Hepatocyte (in vitro differentiated cells): ENCODE measurements around the gene SEC23IP.

Experiments used
- EZH2 ChIP-seq: fragments of 200-600 bp; sonication (generic); IDR thresholded peaks from 2 replicates; pipeline ENCODE4 v1.6.1; 2016; ENCODE audit warnings: antibody characterized with exemption, mild to moderate bottlenecking, borderline replicate concordance
- EZH2phosphoT487 ChIP-seq: fragments of 200-600 bp; sonication (generic); IDR thresholded peaks from one replicate; pipeline ENCODE4 v1.6.1; 2018; ENCODE audit warnings: antibody characterized with exemption, mild to moderate bottlenecking, low read depth, moderate library complexity; ENCODE audit not compliant: unreplicated experiment, severe bottlenecking
- TF ChIP-seq, protein P1 (sequence below): fragments of 200-600 bp; sonication (generic); IDR thresholded peaks from 2 replicates; pipeline ENCODE4 v1.5.1; 2016; ENCODE audit warnings: antibody characterized with exemption, mild to moderate bottlenecking; ENCODE audit not compliant: poor library complexity

DNA sequence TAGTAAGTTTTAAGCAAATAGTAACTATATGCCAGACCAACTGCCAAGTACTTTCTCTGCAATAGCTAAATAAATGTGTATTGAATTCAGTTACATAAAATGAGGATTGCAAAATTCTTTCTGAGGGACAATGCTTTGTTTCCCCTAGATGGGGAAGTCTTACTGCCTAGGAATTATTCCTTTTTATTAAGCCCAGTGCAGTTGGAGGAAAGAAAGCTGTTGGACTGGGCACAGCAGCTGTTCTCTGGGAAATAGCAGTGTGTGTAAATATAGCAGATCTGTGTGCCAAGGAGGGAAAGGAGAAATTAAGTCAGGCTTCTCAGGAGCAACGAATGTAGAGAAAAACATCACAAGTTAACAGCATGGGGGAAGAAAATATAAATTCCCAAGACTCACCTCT is 77.1 kb downstream of the SEC23IP start:
- TF ChIP-seq, protein P1, sequence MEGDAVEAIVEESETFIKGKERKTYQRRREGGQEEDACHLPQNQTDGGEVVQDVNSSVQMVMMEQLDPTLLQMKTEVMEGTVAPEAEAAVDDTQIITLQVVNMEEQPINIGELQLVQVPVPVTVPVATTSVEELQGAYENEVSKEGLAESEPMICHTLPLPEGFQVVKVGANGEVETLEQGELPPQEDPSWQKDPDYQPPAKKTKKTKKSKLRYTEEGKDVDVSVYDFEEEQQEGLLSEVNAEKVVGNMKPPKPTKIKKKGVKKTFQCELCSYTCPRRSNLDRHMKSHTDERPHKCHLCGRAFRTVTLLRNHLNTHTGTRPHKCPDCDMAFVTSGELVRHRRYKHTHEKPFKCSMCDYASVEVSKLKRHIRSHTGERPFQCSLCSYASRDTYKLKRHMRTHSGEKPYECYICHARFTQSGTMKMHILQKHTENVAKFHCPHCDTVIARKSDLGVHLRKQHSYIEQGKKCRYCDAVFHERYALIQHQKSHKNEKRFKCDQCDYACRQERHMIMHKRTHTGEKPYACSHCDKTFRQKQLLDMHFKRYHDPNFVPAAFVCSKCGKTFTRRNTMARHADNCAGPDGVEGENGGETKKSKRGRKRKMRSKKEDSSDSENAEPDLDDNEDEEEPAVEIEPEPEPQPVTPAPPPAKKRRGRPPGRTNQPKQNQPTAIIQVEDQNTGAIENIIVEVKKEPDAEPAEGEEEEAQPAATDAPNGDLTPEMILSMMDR = no peak
- TF ChIP-seq EZH2phosphoT487 (no peak), EZH2 (no peak)
